ENCODE measurements around the gene LASP1.

DNA sequence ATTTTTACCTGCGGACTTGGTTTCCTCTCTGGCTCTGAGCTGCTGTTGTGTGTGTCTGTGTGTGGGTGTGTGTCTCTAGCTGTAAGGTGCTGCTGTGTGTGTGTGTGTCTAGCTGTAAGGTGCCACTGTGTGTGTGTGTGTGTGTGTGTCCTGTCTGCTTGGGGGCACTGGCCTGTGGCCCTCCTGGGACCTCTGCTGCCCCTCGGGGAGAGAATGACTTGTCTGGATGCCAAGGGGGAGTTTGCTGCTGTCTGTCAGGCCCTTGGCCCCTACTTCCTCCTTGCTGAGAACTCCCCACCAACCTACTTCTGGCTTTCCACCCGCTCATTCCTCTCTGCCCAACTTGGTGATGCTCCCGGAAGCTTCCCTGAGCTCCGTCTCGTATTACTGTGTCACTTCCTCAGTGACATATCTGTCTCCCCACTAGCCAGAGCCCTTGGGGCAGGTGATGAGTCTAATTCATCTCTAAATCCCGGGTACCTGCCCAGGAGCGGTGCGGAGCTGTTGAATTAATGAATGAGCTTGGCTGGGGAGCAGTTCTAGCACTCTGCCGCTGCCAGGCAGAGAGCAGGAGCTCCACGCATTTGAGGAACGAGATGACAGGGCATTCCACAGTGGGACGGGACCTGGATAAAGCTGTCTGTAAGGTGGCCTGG is 52.0 kb downstream of the LASP1 start:
- TF ChIP-seq YY1 (IDR thresholded peaks at IDR 0.05; ENCODE audit: low read depth) (no peak), CEBPB (IDR thresholded peaks at IDR 0.05) (no peak), EP300 (IDR thresholded peaks at IDR 0.05; ENCODE audit: borderline replicate concordance) (no peak), TAF1 (IDR thresholded peaks at IDR 0.05; ENCODE audit: low read depth) (no peak)
- TF ChIP-seq, protein P1, sequence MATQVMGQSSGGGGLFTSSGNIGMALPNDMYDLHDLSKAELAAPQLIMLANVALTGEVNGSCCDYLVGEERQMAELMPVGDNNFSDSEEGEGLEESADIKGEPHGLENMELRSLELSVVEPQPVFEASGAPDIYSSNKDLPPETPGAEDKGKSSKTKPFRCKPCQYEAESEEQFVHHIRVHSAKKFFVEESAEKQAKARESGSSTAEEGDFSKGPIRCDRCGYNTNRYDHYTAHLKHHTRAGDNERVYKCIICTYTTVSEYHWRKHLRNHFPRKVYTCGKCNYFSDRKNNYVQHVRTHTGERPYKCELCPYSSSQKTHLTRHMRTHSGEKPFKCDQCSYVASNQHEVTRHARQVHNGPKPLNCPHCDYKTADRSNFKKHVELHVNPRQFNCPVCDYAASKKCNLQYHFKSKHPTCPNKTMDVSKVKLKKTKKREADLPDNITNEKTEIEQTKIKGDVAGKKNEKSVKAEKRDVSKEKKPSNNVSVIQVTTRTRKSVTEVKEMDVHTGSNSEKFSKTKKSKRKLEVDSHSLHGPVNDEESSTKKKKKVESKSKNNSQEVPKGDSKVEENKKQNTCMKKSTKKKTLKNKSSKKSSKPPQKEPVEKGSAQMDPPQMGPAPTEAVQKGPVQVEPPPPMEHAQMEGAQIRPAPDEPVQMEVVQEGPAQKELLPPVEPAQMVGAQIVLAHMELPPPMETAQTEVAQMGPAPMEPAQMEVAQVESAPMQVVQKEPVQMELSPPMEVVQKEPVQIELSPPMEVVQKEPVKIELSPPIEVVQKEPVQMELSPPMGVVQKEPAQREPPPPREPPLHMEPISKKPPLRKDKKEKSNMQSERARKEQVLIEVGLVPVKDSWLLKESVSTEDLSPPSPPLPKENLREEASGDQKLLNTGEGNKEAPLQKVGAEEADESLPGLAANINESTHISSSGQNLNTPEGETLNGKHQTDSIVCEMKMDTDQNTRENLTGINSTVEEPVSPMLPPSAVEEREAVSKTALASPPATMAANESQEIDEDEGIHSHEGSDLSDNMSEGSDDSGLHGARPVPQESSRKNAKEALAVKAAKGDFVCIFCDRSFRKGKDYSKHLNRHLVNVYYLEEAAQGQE (IDR thresholded peaks at IDR 0.05; ENCODE audit: low read depth): no peak
